Trophoblast cell (in vitro differentiated cells and primary cell): ENCODE data around the gene BTC.

Experiments
- DNase-seq, 2 donors: peaks; one replicate each; pipeline ENCODE4 v3.0.0-alpha.2; 2016
- H2AFZ ChIP-seq: 2 replicates; pipeline ENCODE4 v1.6.1; 2013; ENCODE audit warnings: low read length, moderate library complexity, mild to moderate bottlenecking; ENCODE audit not compliant: insufficient read depth, poor library complexity
- H2AK5ac ChIP-seq: 2 replicates; pipeline ENCODE4 v1.6.1; 2013; ENCODE audit warnings: mild to moderate bottlenecking, low read length
- H2BK120ac ChIP-seq: 2 replicates; pipeline ENCODE4 v1.6.1; 2013; ENCODE audit warnings: low read length, mild to moderate bottlenecking, moderate library complexity; ENCODE audit not compliant: insufficient read depth, poor library complexity
- H2BK12ac ChIP-seq: 2 replicates; pipeline ENCODE4 v1.6.1; 2013; ENCODE audit warnings: mild to moderate bottlenecking, low read length, moderate library complexity
- H2BK5ac ChIP-seq: 2 replicates; pipeline ENCODE4 v1.6.1; 2013; ENCODE audit warnings: low read length, low read depth, moderate library complexity, mild to moderate bottlenecking; ENCODE audit not compliant: poor library complexity
- H3K14ac ChIP-seq: 2 replicates; pipeline ENCODE4 v1.6.1; 2013; ENCODE audit warnings: mild to moderate bottlenecking, low read length
- H3K18ac ChIP-seq: 2 replicates; pipeline ENCODE4 v1.6.1; 2013; ENCODE audit warnings: mild to moderate bottlenecking, low read length
- H3K23ac ChIP-seq: 2 replicates; pipeline ENCODE4 v1.6.1; 2013; ENCODE audit warnings: low read length
- H3K27ac ChIP-seq: 2 replicates; pipeline ENCODE4 v1.5.1; 2013; ENCODE audit warnings: low read depth, mild to moderate bottlenecking, inconsistent platforms, low read length, moderate library complexity
- H3K27me3 ChIP-seq: 2 replicates; pipeline ENCODE4 v1.6.1; 2013; ENCODE audit warnings: inconsistent platforms, mild to moderate bottlenecking, low read length, moderate library complexity; ENCODE audit not compliant: insufficient read depth
- H3K36me3 ChIP-seq, 2 experiments: 1 replicate in 1 of 2; 2 replicates in 1 of 2; pipeline ENCODE4 v1.6.1; 2013; ENCODE audit warnings: low read length in 2 of 2, mild to moderate bottlenecking in 2 of 2, moderate library complexity in 1 of 2; ENCODE audit not compliant: insufficient read depth in 2 of 2, control insufficient read depth in 1 of 2
- H3K4ac ChIP-seq: 2 replicates; pipeline ENCODE4 v1.6.1; 2013; ENCODE audit warnings: low read depth, mild to moderate bottlenecking, low read length, moderate library complexity
- H3K4me1 ChIP-seq, 2 experiments: 1 replicate in 1 of 2; 2 replicates in 1 of 2; pipeline ENCODE4 v1.6.1; 2013; ENCODE audit warnings: low read length in 2 of 2, mild to moderate bottlenecking in 2 of 2, moderate library complexity in 1 of 2; ENCODE audit not compliant: insufficient read depth in 2 of 2, control insufficient read depth in 1 of 2
- H3K4me2 ChIP-seq: 2 replicates; pipeline ENCODE4 v1.6.1; 2013; ENCODE audit warnings: inconsistent platforms, mild to moderate bottlenecking, low read length, moderate library complexity
- H3K4me3 ChIP-seq: 2 replicates; pipeline ENCODE4 v1.5.1; 2013; ENCODE audit warnings: mild to moderate bottlenecking, low read depth, low read length, inconsistent platforms
- H3K79me1 ChIP-seq: one replicate; pipeline ENCODE4 v1.6.1; 2013; ENCODE audit warnings: low read length
- H3K79me2 ChIP-seq: 2 replicates; pipeline ENCODE4 v1.6.1; 2013; ENCODE audit warnings: low read length, mild to moderate bottlenecking; ENCODE audit not compliant: control insufficient read depth, insufficient read depth, poor library complexity
- H3K9ac ChIP-seq: 2 replicates; pipeline ENCODE4 v1.6.1; 2013; ENCODE audit warnings: mild to moderate bottlenecking, low read length
- H3K9me3 ChIP-seq: 2 replicates; pipeline ENCODE4 v1.6.1; 2013; ENCODE audit warnings: low read depth, mild to moderate bottlenecking, control low read depth, inconsistent platforms, low read length; ENCODE audit not compliant: insufficient read depth
- H4K12ac ChIP-seq: 2 replicates; pipeline ENCODE4 v1.6.1; 2013; ENCODE audit warnings: low read depth, mild to moderate bottlenecking, low read length, moderate library complexity
- H4K8ac ChIP-seq: 2 replicates; pipeline ENCODE4 v1.6.1; 2013; ENCODE audit warnings: low read depth, mild to moderate bottlenecking, low read length, moderate library complexity
- H4K91ac ChIP-seq: one replicate; pipeline ENCODE4 v1.6.1; 2013; ENCODE audit warnings: low read depth, mild to moderate bottlenecking, low read length, moderate library complexity
- WGBS: extraction: QIAGEN DNeasy Blood & Tissue Kit; methylation state at CpG from one replicate; pipeline ENCODE4 v1.1.7; 2013; ENCODE audit warnings: missing lambda C conversion rate; ENCODE audit not compliant: insufficient read length, insufficient coverage; ENCODE audit errors: extremely low coverage; 5-methylcytosine and 5-hydroxymethylcytosine counted together

Gene BTC

DNA sequence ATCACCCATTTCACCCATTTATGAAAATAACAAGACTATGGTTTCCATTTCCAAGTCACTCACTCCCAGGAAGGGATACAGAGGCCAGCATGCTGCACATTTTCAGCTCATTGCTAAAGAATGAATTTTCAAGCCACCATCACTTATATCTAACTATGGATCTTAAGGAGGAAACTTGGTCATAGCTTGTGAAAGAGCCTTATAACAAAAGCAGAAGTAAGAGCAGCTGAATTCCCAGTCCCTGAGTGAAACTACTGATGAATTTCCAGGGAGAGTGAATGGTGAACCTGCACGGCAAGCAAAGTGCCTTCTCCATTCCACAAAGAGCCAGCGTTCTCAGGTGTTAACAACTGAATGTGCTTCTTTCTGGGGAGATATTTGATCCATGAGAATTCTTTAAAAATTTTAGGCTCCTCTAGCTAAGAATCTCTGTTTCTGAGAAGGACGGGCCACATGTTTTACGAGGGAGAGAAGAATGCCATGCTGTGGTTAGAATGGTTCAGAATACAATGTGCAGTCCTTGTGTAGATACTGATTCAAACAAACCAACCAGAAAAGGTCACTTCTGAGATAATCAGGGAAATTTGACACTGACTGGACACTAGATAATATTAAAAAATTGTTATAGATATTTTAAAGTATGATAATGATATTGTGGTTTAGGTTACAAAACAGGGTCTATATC is 24.0 kb downstream of the BTC start:
- no peak overlapping the region for H2BK5ac ChIP-seq
- no peaks in the 10 kb centered on the region for H3K4me1 ChIP-seq
- no peak overlapping the region for H4K12ac ChIP-seq
- no peak overlapping the region for H4K8ac ChIP-seq
- H3K27me3 ChIP-seq = no peaks in the 10 kb centered on the region
- no peak overlapping the region for H2BK12ac ChIP-seq
- H2AFZ ChIP-seq = no peak overlapping the region
- H4K91ac ChIP-seq = no peak overlapping the region
- H3K79me1 ChIP-seq = no peaks in the 10 kb centered on the region
- H3K27ac ChIP-seq = no peak overlapping the region
- H3K18ac ChIP-seq = no peak overlapping the region
- H3K14ac ChIP-seq = no peak overlapping the region
- H3K79me2 ChIP-seq = no peaks in the 10 kb centered on the region
- no peak overlapping the region for H2BK120ac ChIP-seq
- no peaks in the 10 kb centered on the region for H3K9me3 ChIP-seq
- H3K4me3 ChIP-seq = no peak overlapping the region
- no peak overlapping the region for H2AK5ac ChIP-seq
- H3K4me2 ChIP-seq = no peak overlapping the region
- peak; percentile 38 to 79 for DNase-seq
- no peak overlapping the region for H3K23ac ChIP-seq
- no peaks in the 10 kb centered on the region for H3K36me3 ChIP-seq
- H3K9ac ChIP-seq = no peak overlapping the region
- H3K4ac ChIP-seq = no peak overlapping the region
- no CpG with 5 or more reads among the region's 4 CpGs for WGBS

DNA sequence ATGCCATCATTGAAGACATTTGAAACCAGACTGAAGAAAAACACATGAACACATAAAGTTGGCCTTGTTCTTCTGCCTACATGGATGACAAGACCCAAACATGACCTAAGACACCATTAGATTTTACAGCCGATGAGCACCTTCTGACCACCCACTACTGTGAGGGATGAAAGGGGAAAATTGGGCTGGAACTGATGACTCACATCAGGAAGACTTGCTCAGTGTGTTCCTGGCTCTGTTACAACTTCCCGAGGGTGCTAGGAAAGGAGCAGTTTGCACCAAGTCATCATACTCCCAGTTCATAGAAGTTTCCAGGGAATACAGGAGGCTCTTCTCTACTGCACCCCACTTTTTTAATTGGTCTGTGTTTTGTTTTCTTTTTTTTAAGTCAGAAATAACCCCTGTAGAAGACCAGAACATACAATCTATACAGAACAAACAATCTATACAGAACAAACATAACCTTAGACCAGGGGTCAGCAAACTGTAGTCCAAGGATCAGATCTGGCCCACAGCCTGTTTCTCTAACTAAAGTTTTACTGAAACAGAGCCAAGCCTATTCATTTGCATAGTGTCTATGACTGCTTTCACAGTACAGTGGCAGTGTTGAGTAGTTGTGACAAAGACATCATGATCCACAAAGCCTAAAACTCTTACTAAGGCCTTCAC is 25.3 kb downstream of the BTC start:
- no peaks in the 10 kb centered on the region for H3K36me3 ChIP-seq
- no CpG with 5 or more reads among the region's 2 CpGs for WGBS

DNA sequence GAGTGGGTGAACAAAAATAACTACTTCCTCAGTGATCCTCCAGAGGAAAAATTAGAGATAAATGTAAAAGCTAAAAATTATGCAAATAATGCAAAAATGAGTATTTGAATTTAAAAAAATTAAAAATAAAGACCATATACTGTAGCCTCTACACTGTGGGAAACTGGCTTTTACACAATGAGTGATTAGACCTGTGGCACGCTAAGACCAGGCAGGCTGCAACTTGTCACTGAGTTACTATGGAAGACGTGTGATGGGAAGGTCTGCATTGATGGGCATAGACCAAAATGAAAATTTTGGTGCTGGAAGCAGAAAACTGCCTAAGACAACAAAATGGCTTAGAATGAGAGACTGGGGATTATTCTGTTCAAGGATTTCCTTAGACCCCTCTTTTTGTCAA is 30.2 kb downstream of the BTC start:
- Histone ChIP-seq H3K9ac (no peak overlapping the region), H2AK5ac (no peak overlapping the region), H3K9me3 (no peaks in the 10 kb centered on the region), H2BK5ac (no peak overlapping the region), H3K23ac (no peak overlapping the region), H3K4me3 (no peak overlapping the region), H4K8ac (no peak overlapping the region), H3K18ac (no peak overlapping the region), H3K79me1 (no peaks in the 10 kb centered on the region), H3K27me3 (no peaks in the 10 kb centered on the region), H3K27ac (no peak overlapping the region), H3K79me2 (no peaks in the 10 kb centered on the region), H3K36me3 (no peaks in the 10 kb centered on the region), H2BK12ac (no peak overlapping the region), H4K91ac (no peak overlapping the region), H2BK120ac (no peak overlapping the region), H3K4ac (no peak overlapping the region), H3K14ac (no peak overlapping the region), H4K12ac (no peak overlapping the region), H3K4me2 (no peak overlapping the region), H2AFZ (no peak overlapping the region), H3K4me1 (no peaks in the 10 kb centered on the region)
- no peak for DNase-seq
- no CpG with 5 or more reads among the region's 2 CpGs for WGBS

More for the DNA sequence above, 25.3 kb downstream of the BTC start:
- Histone ChIP-seq H2BK5ac (no peak overlapping the region), H3K4ac (no peak overlapping the region), H3K9me3 (no peaks in the 10 kb centered on the region), H3K79me2 (no peaks in the 10 kb centered on the region), H4K12ac (no peak overlapping the region), H3K4me1 (no peaks in the 10 kb centered on the region), H4K8ac (no peak overlapping the region), H3K27me3 (no peaks in the 10 kb centered on the region), H3K23ac (no peak overlapping the region), H2AK5ac (no peak overlapping the region), H2AFZ (no peak overlapping the region), H3K9ac (no peak overlapping the region), H2BK120ac (no peak overlapping the region), H3K79me1 (no peaks in the 10 kb centered on the region), H3K18ac (no peak overlapping the region), H3K14ac (no peak overlapping the region), H3K4me2 (no peak overlapping the region), H3K4me3 (no peak overlapping the region), H2BK12ac (no peak overlapping the region), H4K91ac (no peak overlapping the region), H3K27ac (no peak overlapping the region)
- DNase-seq = no peak

DNA sequence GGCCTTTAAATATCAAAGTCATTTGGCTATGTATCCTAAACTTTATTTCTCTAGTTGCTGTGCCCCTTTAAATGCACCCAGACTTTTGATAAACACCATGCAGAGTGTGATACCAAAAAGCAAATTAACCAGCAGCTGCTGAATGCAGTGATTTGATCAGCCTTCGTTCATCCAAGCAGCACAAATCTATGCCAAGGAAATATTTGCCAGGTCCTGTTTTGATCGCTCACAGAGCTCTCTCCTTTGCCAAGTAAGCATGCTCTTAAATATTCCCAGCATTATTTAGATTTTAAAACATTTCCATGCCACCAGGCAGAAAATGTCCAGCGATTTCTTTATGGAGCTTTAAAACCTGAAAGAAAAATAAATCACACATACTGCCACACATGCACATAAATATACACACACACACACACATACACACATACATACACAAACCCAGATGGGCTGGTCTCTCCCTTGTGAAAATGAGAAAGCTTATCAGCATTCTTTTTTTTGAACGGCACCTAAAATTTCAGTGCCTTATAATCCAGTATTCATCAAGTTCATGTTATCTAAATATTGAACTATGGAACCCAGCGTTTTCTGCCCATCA is 35.7 kb downstream of the BTC start:
- Histone ChIP-seq H3K9ac (no peak overlapping the region), H3K4me2 (no peak overlapping the region), H3K4ac (no peak overlapping the region), H2AK5ac (no peak overlapping the region), H3K27me3 (no peaks in the 10 kb centered on the region), H3K9me3 (no peaks in the 10 kb centered on the region), H3K79me2 (no peaks in the 10 kb centered on the region), H4K91ac (no peak overlapping the region), H2BK120ac (no peak overlapping the region), H4K8ac (no peak overlapping the region), H3K27ac (no peak overlapping the region), H3K18ac (no peak overlapping the region), H3K23ac (no peak overlapping the region), H3K79me1 (no peaks in the 10 kb centered on the region), H2AFZ (no peak overlapping the region), H3K4me3 (no peak overlapping the region), H3K4me1 (peaks cover 2 to 6% of the 10 kb centered on the region in 2 experiments), H2BK12ac (no peak overlapping the region), H2BK5ac (no peak overlapping the region), H3K14ac (no peak overlapping the region), H4K12ac (no peak overlapping the region), H3K36me3 (no peaks in the 10 kb centered on the region)
- no peak for DNase-seq
- no CpG with 5 or more reads among the region's 5 CpGs for whole genome bisulfite sequencing
